Liver (tissue), 5 donors: ENCODE data around the gene SYNC. TPM values are rescaled to one million over a fixed set of nuclear protein-coding genes. Genes with fewer than 3 reads are reported as not detected.

ENCODE experiments used
- polyA plus RNA-seq, 2 donors: library from polyadenylated mRNA; stranded (reverse) in 1 of 2; unstranded in 1 of 2; fragments of 200-250 nt in 1 of 2; fragments of >200 nt in 1 of 2; fragmentation: Nextera tagmentation in 1 of 2; extraction: Ambion mirVana in 1 of 2; gene quantifications; one replicate each; pipeline versions ENCODE4 v1.2.1 to v1.2.3, GENCODE V29; 2013 to 2015
- small RNA-seq: library from RNA; depleted of rRNA; stranded (forward); fragments of <200 nt; gene quantifications from one replicate; pipeline ENCODE3, GENCODE V24; 2014
- total RNA-seq, 2 donors: library from RNA; depleted of rRNA; stranded (reverse); fragments of >200 nt; gene quantifications; one replicate each; pipeline ENCODE4 v1.2.3, GENCODE V29; 2014
- donor health status: healthy.
- donor health status: healthy.
- donor health status: healthy.

The SYNC gene
- total and polyA plus RNA-seq, 4 donors, result 0.23 to 1.5 (median 0.31) TPM

Small RNAs within 50 kb of the gene (small RNA-seq; reads per million reads assigned to genes)
- not detected for gene RF00019

Other genes starting within 250 kb of the SYNC start
- under 1 TPM in 1 of 2 donors, not detected in 1; 0.05 TPM for gene ZBTB8B, start 237.7 kb downstream of the SYNC start, total RNA-seq
- gene ZBTB8B, start 237.7 kb downstream of the SYNC start, polyA plus RNA-seq, result under 1 TPM in 1 of 2 donors, not detected in 1; 0.01 TPM
- gene ZBTB8A, start 163.3 kb downstream of the SYNC start, total RNA-seq, result 1 to 10 TPM in 1 of 2 donors, under 1 TPM in 1; 0.93 to 3.3 TPM
- 1 to 10 TPM; 1.2 to 1.3 TPM for gene ZBTB8A, start 163.3 kb downstream of the SYNC start, polyA plus RNA-seq
- gene ZBTB8OS, start 52.2 kb downstream of the SYNC start, total RNA-seq, result 10 to 100 TPM; 12.3 to 17.2 TPM
- gene ZBTB8OS, start 52.2 kb downstream of the SYNC start, polyA plus RNA-seq, result 10 to 100 TPM; 16.1 to 33.8 TPM
- gene RBBP4, start 51.6 kb downstream of the SYNC start, total RNA-seq, result 10 to 100 TPM; 61.3 to 93.1 TPM
- 10 to 100 TPM; 35.3 to 36.6 TPM for gene RBBP4, start 51.6 kb downstream of the SYNC start, polyA plus RNA-seq
- 10 to 100 TPM; 31.6 to 94.0 TPM for gene YARS1, start 114.6 kb upstream of the SYNC start, total RNA-seq
- 10 to 100 TPM; 39.3 to 65.8 TPM for gene YARS1, start 114.6 kb upstream of the SYNC start, polyA plus RNA-seq
- gene S100PBP, start 114.9 kb upstream of the SYNC start, total RNA-seq, result 10 to 100 TPM; 15.8 to 24.8 TPM
- 1 to 10 TPM; 1.9 to 6.4 TPM for gene S100PBP, start 114.9 kb upstream of the SYNC start, polyA plus RNA-seq
- gene FNDC5, start 168.1 kb upstream of the SYNC start, total RNA-seq, result 10 to 100 TPM in 1 of 2 donors, 1 to 10 TPM in 1; 2.5 to 10.5 TPM
- gene FNDC5, start 168.1 kb upstream of the SYNC start, polyA plus RNA-seq, result 1 to 10 TPM in 1 of 2 donors, under 1 TPM in 1; 0.43 to 1.5 TPM
- not detected for gene HPCA, start 183.7 kb upstream of the SYNC start, total RNA-seq
- gene HPCA, start 183.7 kb upstream of the SYNC start, polyA plus RNA-seq, result not detected
- gene TMEM54, start 198.6 kb upstream of the SYNC start, total RNA-seq, result 1 to 10 TPM in 1 of 2 donors, under 1 TPM in 1; 0.92 to 1.4 TPM
- gene TMEM54, start 198.6 kb upstream of the SYNC start, polyA plus RNA-seq, result 10 to 100 TPM in 1 of 2 donors, 1 to 10 TPM in 1; 3.8 to 10.9 TPM